Measurements from ENCODE around the gene NDUFS3. TPM values are rescaled to one million over a fixed set of nuclear protein-coding genes. Genes with fewer than 3 reads are reported as not detected.

NDUFS3 gene
- total and polyA plus RNA-seq, 2 of the 13 experiments (the other 11 are each of a cell fraction or from before 2014, with no cell fraction given), result 151 to 184 TPM

GRCh38 chr11:47607380-47607779 lies 28.5 kb downstream of the NDUFS3 start:
- Histone ChIP-seq H3K9ac (ENCODE audit: insufficient read depth, low read depth, low read length) (no peak overlapping the region), H3K4me1 (ENCODE audit: insufficient read depth, low read length) (peaks cover 9% of the 10 kb centered on the region), H4K20me1 (ENCODE audit: insufficient read depth, low read length) (no peaks in the 10 kb centered on the region), H3K36me3 (replicated peaks in 1 of 2; ENCODE audit: control insufficient read depth in 1 of 2, insufficient read depth in 2 of 2, low read length in 2 of 2) (no peaks in the 10 kb centered on the region), H3K27ac (ENCODE audit: extremely low read length, insufficient read depth, low read length) (no peak overlapping the region), H3K27me3 (ENCODE audit: control insufficient read depth in 1 of 2, insufficient read depth in 2 of 2, low read length in 2 of 2) (no peaks in the 10 kb centered on the region), H3K79me2 (ENCODE audit: insufficient read depth, low read length) (no peaks in the 10 kb centered on the region), H3K4me2 (ENCODE audit: low read depth, low read length) (no peak overlapping the region), H2AFZ (ENCODE audit: low read length) (no peak overlapping the region), H3K4me3 (replicated peaks in 1 of 3; ENCODE audit: insufficient read depth in 1 of 3, low read depth in 2 of 3, low read length in 3 of 3) (no peak overlapping the region), H3K9me3 (ENCODE audit: low read length) (no peaks in the 10 kb centered on the region)
- TF ChIP-seq IRF9 (CRISPR knock-in tag; IDR thresholded peaks at IDR 0.05; ENCODE audit: borderline replicate concordance), result no peak
- TF ChIP-seq, protein P1, sequence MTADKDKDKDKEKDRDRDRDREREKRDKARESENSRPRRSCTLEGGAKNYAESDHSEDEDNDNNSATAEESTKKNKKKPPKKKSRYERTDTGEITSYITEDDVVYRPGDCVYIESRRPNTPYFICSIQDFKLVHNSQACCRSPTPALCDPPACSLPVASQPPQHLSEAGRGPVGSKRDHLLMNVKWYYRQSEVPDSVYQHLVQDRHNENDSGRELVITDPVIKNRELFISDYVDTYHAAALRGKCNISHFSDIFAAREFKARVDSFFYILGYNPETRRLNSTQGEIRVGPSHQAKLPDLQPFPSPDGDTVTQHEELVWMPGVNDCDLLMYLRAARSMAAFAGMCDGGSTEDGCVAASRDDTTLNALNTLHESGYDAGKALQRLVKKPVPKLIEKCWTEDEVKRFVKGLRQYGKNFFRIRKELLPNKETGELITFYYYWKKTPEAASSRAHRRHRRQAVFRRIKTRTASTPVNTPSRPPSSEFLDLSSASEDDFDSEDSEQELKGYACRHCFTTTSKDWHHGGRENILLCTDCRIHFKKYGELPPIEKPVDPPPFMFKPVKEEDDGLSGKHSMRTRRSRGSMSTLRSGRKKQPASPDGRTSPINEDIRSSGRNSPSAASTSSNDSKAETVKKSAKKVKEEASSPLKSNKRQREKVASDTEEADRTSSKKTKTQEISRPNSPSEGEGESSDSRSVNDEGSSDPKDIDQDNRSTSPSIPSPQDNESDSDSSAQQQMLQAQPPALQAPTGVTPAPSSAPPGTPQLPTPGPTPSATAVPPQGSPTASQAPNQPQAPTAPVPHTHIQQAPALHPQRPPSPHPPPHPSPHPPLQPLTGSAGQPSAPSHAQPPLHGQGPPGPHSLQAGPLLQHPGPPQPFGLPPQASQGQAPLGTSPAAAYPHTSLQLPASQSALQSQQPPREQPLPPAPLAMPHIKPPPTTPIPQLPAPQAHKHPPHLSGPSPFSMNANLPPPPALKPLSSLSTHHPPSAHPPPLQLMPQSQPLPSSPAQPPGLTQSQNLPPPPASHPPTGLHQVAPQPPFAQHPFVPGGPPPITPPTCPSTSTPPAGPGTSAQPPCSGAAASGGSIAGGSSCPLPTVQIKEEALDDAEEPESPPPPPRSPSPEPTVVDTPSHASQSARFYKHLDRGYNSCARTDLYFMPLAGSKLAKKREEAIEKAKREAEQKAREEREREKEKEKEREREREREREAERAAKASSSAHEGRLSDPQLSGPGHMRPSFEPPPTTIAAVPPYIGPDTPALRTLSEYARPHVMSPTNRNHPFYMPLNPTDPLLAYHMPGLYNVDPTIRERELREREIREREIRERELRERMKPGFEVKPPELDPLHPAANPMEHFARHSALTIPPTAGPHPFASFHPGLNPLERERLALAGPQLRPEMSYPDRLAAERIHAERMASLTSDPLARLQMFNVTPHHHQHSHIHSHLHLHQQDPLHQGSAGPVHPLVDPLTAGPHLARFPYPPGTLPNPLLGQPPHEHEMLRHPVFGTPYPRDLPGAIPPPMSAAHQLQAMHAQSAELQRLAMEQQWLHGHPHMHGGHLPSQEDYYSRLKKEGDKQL (CRISPR knock-in tag; IDR thresholded peaks at IDR 0.05; ENCODE audit: low read depth), result no peak
- TF ChIP-seq, protein P2, sequence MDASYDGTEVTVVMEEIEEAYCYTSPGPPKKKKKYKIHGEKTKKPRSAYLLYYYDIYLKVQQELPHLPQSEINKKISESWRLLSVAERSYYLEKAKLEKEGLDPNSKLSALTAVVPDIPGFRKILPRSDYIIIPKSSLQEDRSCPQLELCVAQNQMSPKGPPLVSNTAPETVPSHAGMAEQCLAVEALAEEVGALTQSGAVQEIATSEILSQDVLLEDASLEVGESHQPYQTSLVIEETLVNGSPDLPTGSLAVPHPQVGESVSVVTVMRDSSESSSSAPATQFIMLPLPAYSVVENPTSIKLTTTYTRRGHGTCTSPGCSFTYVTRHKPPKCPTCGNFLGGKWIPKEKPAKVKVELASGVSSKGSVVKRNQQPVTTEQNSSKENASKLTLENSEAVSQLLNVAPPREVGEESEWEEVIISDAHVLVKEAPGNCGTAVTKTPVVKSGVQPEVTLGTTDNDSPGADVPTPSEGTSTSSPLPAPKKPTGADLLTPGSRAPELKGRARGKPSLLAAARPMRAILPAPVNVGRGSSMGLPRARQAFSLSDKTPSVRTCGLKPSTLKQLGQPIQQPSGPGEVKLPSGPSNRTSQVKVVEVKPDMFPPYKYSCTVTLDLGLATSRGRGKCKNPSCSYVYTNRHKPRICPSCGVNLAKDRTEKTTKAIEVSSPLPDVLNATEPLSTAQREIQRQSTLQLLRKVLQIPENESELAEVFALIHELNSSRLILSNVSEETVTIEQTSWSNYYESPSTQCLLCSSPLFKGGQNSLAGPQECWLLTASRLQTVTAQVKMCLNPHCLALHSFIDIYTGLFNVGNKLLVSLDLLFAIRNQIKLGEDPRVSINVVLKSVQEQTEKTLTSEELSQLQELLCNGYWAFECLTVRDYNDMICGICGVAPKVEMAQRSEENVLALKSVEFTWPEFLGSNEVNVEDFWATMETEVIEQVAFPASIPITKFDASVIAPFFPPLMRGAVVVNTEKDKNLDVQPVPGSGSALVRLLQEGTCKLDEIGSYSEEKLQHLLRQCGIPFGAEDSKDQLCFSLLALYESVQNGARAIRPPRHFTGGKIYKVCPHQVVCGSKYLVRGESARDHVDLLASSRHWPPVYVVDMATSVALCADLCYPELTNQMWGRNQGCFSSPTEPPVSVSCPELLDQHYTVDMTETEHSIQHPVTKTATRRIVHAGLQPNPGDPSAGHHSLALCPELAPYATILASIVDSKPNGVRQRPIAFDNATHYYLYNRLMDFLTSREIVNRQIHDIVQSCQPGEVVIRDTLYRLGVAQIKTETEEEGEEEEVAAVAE (CRISPR knock-in tag; IDR thresholded peaks at IDR 0.05; ENCODE audit: borderline replicate concordance), result no peak
- no peak for TF ChIP-seq PCBP2 (optimal IDR thresholded peaks at IDR 0.05; ENCODE audit: low read depth, low read length, poor library complexity, severe bottlenecking)
- FAIRE-seq (no peak), ATAC-seq (peak; percentile 34), DNase-seq (ENCODE audit: low spot score) (no peak)
- POLR2A ChIA-PET, result no interaction called here
- BruUV-seq (replicated peaks), result no TSS peak
- CTCF ChIA-PET (ENCODE audit: low intra/inter-chr PET ratio, low total read pairs), result no interaction called here
- in situ Hi-C loops (cut with HindIII; ENCODE audit: extremely low pct_ligation_motif_present, low pct_unique_long_range_greater_than_20kb) (no loop called here), intact Hi-C loops (cut with micrococcal nuclease; ENCODE audit: unreplicated experiment) (no loop called here)
- WGBS (ENCODE audit: low lambda C conversion rate), result 80% methylated on average over 7 of the region's 7 CpGs

Data from HepG2 (cell line).